GM19043 (cell line): ENCODE measurements around the gene KATNB1.
"Not testable (repeated sequence)": the region's sequence is repeated elsewhere in the genome, so short reads cannot be mapped to it uniquely, and the experiment has no call there.

Source experiments
- ATAC-seq: cut with Tn5 transposase; IDR thresholded peaks from one replicate; pipeline ENCODE4 v1.9.1; 2021; ENCODE audit warnings: low read depth; ENCODE audit not compliant: unreplicated experiment

KATNB1 gene

DNA sequence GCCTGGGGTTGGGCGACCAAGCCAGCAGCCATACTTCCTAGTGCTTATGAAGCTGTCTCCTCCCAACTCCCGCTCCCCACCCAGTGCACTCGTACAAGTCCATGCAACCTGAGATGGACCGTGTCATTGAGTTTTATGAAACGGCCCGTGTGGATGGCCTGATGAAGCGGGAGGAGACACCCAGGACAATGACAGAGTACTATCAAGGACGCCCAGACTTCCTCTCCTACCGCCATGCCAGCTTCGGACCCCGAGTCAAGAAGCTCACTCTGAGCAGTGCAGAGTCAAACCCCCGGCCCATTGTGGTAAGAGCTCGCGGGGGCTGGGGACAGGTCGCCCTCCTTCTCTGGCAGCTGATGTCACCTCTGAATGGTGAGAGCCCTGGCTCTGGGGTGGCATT lies 11.0 kb upstream of the KATNB1 start:
- ATAC-seq: no peak

DNA sequence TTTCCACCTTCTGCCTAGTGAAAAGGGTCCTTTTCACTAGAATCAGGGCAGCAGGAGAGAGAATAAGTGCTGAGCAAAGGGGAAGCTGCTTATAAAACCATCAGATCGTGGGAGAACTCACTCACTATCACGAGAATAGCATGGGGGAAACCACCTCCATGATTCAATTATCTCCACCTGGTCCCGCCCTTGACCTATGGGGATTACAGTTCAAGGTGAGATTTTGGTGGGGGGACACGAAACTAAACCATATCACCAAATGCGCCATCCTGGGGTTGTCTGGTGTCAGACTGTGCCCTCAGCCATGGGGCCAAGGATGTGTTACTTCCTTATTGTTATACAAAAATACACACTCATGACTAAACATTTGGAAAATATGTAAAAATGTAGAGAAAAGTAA lies 10.4 kb upstream of the KATNB1 start:
- no peak for ATAC-seq

DNA sequence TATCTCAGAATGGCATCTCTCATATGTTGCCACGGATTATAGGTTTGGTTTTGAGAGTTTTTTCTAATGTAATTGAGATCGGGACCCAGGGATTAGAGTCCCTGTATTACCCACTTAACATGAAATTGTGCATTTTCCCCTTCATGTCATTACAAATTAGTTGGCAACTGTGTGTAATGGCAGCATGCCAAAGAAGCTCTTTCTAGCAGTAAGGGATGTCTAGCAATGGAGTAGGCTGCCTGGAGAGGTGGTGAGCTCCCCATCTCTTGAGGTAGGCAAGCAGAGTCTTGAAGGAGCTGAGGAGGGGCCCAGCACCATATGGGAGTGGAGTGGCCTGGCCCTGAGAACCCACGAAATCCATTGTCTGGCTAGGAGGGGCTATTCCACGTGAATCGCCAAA lies 10.0 kb upstream of the KATNB1 start:
- ATAC-seq: no peak

DNA sequence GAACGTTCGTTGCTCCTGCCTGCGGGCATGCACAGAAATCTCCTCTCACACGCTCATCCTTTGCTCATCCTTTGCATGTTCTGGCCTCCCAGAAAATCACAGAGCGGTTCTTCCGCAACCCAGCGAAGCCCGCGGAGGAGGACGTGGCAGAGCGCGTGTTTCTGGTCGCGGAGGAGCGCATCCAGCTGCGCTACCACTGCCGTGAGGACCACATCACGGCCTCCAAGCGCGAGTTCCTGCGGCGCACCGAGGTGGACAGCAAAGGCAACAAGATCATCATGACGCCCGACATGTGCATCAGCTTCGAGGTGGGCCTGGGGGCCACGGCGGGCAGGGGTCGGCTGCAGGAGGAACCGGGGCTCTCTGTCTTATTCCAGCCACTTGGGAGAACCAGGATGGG lies 9.6 kb upstream of the KATNB1 start:
- ATAC-seq: no peak

DNA sequence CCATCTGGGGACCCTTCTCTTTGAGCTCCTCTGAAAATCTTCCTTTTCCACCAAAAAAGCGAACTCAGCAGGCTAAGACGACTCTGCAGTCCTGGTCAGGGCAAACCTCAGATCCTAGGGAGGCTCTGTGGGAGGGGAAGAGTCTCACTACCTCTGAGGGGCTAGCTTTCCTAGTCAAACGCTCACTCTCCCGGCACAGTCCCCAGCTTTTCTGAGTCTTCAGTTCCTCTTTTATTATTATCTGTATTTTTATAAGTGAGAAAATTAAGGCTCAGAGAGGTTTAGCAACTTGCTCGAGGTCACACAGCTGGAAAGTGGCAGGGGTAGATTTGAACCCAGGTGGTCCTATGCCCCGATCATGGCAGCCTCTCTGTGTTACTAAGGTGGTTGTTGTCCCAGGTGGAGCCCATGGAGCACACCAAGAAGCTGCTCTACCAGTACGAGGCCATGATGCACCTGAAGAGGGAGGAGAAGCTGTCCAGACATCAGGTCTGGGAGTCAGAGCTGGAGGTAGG lies 9.1 kb upstream of the KATNB1 start:
- no peak for ATAC-seq

DNA sequence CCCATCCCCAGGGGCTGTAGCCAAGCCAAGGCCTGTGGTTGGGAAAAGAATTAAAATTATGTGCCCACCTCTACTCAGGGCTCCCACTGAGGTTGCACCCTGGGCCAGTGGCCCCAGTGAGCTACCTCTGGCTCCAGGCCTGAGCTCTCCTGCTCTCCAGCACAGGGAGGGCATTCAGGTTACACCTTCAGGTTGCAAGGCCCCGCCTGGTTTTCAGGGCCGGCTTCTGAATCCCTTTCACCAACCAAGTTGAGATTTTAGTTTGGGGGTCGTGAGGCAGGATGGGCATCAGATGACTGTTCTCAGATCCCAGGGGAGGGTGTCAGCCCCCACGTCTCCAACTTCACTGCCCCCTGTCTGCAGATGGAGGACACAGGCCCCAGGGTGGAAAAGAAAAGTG lies 8.0 kb upstream of the KATNB1 start:
- ATAC-seq: no peak

DNA sequence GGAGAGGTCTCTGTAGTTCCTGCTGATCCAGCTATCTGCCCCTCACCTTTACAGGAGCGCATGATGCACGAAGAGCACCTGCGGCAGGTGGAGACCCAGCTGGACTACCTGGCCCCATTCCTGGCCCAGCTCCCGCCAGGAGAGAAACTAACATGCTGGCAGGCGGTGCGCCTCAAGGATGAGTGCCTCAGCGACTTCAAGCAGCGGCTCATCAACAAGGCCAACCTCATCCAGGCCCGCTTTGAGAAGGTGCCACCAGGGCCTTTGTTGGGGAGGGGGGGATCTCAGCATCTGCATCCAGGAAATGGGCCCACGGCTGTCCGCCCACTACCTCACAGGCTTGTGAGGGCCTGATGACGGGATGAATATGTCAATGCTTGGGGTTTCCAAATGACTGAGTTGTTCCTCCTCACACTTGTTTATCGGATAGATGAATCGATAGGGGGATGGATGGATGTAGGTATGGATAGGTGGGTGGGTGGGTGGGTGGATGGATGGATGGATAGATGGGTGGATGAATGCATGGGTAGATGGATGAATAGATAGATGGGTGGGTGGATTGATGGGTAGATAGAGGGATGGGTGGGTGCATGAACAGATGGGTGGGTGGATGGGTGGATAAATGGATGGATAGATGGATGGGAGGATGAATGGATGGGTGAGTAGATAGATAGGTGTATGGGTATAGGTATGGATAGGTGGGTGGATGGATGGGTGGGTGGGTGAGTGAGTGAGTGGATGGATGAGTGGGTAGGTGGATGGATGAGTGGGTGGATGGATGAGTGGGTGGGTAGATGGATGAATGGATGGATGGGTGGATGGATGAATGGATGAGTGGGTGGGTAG lies 7.0 kb upstream of the KATNB1 start:
- ATAC-seq: no peak

DNA sequence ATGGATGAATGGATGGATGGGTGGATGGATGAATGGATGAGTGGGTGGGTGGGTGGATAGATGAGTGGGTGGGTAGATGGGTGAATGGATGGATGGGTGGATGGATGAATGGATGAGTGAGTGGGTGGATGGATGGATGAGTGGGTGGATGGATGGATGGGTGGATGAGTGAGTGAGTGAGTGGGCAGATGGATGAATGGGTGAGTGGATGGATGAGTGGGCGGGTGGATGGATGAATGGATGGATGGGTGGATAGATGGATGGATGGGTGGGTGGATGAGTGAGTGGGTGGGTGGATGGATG lies 6.4 kb upstream of the KATNB1 start:
- ATAC-seq: no peak

DNA sequence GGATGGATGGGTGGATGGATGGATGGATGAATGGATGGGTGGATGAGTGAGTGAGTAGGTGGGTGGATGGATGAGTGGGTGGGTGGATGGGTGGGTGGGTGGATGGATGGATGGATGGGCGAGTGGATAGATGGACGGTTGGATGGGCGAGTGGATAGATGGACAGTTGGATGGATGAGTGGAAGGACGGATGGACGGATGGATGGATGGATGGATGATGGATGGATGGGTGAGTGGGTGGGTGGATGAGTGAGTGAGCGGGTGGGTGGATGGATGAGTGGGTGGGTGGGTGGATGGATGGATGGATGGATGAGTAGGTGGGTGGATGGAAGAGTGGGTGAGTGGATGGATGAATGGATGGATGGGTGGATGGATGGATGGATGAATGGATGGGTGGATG lies 5.7 kb upstream of the KATNB1 start:
- not testable (repeated sequence) for ATAC-seq

DNA sequence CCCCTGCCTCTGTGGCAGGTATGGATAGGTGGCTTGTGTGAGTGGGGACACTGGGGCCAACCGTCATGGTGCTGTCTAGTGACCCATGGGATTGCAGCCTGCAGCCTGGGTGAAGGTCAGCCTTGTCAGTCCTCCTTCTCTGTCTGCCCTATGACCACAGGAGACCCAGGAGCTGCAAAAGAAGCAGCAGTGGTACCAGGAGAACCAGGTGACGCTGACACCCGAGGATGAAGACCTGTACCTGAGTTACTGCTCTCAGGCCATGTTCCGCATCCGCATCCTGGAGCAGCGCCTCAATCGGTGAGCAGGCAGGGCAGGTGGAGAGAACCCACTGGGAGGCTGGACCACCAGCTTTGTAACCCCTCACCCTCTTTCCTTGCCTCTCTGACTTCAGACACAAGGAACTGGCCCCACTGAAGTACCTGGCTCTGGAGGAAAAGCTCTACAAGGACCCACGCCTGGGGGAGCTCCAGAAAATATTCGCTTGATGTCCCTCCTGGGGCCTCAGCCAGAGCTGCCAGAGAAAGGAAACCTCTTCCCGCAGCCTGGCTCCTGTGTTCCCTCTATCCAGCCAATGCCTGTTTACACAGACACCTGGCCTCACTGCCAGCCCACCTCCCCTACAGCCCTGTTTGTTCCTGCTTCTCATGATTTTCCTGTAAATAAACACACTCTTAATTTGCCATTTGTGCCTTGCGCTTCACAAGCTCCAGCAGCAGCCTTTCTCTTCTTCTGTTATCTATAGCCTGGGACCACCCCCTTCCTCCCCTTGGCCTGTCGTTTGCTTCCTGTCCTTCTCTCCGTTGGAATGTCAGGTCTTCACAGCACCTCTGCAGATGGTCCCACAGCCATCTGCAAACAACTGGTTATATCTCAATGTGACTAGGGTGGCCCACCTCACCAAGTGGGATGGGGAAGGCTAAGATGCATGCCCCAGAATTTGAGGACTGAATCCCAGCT lies 4.5 kb upstream of the KATNB1 start:
- no peak for ATAC-seq

DNA sequence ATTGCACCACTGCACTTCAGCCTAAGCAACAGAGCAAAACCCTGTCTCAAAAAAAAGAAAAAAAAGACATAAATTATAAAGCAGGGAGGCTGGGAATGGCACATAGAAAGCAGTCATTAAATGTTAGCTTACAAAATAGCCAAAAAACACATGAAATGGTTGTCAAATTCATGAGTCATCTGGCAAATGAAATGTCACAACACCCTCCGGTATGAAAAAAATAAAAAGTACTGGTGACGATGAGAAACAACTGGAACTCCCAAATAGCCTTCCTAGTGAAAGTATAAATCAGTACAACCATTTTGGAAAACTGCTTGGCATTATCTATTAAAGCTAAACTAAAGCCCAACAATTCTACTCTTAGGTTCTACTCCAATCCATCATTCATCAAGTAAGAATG lies 3.5 kb upstream of the KATNB1 start:
- no peak for ATAC-seq

DNA sequence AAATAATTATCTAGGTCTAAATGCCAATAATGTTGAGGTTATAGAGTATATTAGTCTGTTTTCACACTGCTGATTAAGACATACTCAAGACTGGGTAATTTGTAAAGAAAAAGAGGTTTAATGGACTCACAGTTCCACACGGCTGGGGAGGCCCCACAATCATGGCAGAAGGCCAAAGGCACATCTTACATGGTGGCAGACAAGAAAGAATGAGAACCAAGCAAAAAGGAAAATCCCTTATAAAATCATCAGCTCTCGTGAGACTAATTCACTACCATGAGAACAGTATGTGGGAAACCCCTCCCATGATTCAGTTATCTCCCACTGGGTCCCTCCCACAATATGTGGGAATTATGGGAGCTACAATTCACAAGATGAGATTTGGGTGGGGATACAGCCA lies 2.9 kb upstream of the KATNB1 start:
- ATAC-seq: no peak

DNA sequence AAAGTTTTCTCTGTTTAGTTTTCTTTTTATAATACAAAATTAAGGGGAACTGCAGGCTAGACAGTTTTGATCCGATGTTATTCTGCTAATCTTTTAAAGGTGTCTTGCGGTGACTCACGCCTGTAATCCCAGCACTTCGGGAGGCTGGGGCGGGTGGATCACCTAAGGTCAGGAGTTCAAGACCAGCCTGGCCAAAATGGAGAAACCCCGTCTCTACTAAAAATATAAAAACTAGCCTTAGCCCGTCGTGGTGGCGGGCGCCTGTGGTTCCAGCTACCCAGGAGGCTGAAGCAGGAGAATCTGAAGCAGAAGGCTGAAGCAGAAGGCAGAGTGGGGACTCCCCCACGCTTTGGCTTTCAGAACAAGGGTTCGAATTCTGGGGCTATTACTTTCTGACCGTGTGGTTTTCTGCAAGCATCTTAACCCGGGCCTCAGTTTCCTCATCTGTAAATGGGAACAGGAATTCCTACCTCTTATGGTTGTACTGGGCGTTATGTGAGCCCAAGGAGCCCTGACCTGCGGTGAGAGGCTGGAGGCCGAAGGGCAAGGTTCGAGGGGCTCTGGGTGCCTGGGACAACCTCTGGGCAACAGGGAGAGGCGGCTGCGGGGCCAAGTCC lies 1.2 kb upstream of the KATNB1 start:
- ATAC-seq: no peak

DNA sequence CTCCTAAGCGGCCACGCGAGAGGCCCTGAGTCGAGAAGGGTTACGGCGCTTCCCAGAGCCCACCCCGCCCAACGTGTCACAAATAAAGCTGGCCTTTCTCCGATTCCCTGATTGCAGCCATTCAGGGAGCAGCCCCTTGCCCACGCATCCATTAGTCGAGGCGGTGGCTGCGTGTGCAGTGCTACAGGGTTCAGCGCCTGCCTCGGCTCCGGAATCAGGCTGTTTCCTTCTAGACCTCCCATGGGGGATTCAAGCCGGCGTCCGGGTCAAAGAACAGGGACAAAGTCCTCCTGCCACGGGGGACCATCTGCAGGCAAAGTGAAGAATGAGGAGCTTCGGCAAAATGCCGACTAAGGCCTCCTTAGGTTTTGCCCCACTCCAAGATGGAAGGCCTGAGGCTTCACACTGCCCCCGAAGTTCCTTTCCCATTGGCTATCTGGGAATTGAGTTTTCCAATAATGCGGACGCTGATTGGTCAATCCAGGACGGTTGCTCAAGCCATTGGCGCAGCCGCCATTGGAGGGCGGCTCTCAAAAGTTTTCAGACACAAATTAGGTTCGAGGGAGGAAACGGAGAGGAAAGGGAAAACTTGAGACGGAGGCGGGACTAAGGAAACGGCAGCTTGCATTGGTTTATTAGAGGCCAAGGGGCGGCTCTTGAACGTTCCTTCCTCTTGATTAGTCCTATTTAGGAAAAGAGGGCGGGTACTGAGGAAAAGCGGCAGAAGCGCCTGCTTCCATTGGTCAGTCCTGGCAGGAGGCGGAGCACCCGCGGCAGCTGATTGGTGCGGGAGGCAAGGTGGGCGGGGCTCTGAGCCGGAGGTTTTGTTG lies 430 bp upstream of the KATNB1 start:
- ATAC-seq: peak; percentile 91

DNA sequence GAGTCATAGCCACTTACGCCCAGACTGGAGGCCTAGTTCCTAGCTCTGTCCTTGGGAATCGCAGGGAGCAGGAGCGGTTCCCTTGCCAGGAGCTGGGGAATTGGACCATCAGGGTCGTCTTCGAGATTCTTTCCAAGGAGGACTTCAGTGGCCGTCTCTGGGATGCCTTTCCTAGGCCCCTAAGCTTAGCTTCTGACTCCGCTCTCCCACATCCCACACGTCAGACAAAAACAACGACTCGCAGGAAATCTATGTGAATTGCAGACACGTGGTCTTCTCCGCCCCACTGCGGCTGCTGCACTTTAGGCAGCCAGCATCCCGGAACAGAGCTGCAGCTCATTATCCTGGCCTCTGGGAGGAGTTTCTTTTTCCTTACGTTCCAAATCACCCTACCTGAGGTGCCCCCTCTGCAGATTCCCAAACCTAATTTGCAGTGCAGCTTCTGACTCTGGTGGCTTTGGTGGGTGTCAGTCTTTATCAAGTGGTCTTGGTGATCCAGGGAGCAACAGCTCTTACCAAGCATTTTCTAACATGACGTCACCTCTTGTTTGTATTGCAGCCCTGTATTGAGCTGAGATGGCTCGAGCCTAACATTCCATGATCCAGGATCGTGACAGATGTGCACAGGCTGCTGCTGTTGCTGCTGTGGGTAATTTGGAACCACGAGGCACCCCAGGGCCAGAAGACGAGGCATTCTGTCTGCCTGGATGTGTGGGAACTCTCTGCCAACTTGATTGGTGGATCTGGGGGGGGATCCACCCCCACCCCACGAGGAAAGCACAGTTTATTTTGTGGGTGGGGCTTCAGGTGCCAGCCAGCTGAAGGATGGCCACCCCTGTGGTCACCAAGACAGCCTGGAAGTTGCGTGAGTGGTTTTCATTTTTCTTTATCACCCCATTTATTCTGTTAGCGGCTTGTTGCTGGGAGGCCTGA lies 1.1 kb downstream of the KATNB1 start:
- ATAC-seq: no peak

DNA sequence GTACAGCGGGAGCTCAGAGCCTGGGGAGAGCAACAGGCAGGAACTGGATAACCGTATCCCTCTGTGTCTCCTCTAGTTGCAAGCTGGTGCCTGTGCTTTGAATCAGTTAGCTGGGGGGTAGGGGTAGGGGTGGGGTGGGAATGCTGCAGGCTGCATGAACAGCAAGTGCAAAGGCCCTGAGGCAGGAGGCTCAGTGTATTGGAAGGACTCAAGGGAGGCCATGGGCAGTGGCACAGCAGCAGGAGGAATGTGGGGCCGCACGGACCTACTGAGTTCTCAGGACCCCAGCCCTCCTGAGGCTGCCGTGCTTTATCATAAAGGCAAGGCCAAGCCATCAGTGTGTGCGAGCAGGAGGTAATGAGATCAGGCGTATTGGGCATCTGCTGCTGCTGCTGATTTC lies 3.3 kb downstream of the KATNB1 start:
- ATAC-seq: no peak

DNA sequence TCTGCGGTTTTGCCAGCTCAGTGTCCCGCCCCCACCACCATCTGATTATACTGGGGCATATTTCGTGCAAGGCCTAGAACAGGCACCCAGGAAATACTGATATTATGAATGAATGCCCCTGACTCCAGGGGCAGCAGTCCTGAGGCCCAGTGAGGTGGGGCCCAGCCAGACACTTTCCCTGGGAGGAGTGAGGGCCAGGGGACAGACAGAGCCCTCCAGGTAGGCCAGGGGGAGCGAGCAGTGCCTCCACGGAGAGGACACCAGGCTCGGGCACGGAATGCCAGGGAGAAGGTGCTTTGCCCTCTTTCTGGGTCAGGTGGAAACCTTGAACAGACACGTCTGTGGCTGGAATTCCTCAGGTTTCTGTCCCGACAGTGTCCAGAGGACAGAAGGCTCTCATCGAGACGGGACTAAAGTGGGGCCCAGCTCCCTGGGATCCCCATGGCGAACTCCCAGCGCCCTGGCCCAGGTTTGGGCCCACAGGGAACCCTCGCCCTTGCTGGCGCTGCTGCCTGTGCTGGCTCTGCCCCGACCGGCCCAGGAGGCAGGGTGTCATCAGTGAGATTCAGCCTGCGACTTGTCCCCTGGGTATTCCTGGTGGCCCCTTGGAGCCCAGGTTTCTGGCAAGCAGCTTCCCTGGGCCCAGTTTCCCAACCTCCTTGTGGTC lies 4.3 kb downstream of the KATNB1 start:
- no peak for ATAC-seq

DNA sequence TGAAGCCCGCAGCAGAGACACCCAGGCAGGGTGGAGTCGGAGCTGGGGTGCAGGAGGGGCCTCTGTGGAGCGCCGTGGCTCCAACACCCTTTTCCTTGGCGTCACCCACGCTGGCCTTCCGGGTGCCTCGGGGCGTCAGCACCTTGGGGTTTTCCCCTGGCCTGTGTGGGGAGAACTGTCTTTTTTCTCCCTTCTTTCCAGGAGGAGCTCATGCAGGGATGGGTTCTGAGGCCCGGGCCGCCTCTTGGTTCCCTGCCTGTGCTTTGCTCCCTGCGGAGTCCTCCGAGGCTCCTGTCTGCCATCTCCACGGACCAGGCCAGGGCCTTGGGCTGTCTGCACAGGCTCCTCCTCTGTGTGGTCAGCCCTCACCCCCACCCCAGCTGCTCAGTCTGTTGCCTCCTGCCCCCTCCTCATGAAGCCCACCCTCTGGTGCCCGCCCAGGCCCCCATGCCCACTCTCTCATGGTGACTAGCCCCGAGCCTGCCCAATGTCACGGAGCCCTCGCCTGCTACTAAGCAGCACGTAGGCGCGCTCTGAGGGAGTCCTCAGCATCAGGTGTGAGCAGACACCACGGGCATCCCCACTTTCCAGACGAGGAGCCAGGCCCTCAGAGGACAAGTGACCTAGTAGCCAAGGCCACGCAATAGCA lies 5.0 kb downstream of the KATNB1 start:
- no peak for ATAC-seq
